ENCODE results near the gene ABCC6.
"Not testable (repeated sequence)": the region's sequence is repeated elsewhere in the genome, so short reads cannot be mapped to it uniquely, and the experiment has no call there.

Gene ABCC6

GRCh38 chr16:16181748-16182147 lies 41.5 kb downstream of the ABCC6 start:
- not testable (repeated sequence) for H3K4me3 ChIP-seq (ENCODE audit: low read length); H3K9me3 ChIP-seq (ENCODE audit: control insufficient read depth, low read length); H3K36me3 ChIP-seq (ENCODE audit: control insufficient read depth, insufficient read depth, low read length); H3K4me1 ChIP-seq (ENCODE audit: control insufficient read depth, insufficient read depth, low read length); H3K27me3 ChIP-seq (ENCODE audit: control insufficient read depth, insufficient read depth, low read length); H3K9ac ChIP-seq (ENCODE audit: low read length)

GRCh38 chr16:16178455-16179162 lies 44.7 kb downstream of the ABCC6 start:
- no peaks in the 10 kb centered on the region for H3K27me3 ChIP-seq (ENCODE audit: control insufficient read depth, insufficient read depth, low read length)
- H3K36me3 ChIP-seq (ENCODE audit: control insufficient read depth, insufficient read depth, low read length) = no peaks in the 10 kb centered on the region
- H3K4me3 ChIP-seq (ENCODE audit: low read length) = no peak overlapping the region

GRCh38 chr16:16176328-16176727 lies 47.0 kb downstream of the ABCC6 start:
- Histone ChIP-seq H3K4me3 (ENCODE audit: low read length) (no peak overlapping the region), H3K9me3 (ENCODE audit: control insufficient read depth, low read length) (no peaks in the 10 kb centered on the region), H3K4me1 (ENCODE audit: control insufficient read depth, insufficient read depth, low read length) (no peaks in the 10 kb centered on the region), H3K27me3 (ENCODE audit: control insufficient read depth, insufficient read depth, low read length) (no peaks in the 10 kb centered on the region), H3K9ac (ENCODE audit: low read length) (no peak overlapping the region), H3K36me3 (ENCODE audit: control insufficient read depth, insufficient read depth, low read length) (peaks cover 3% of the 10 kb centered on the region)

More at GRCh38 chr16:16178455-16179162, 44.7 kb downstream of the ABCC6 start:
- Histone ChIP-seq H3K9ac (ENCODE audit: low read length) (no peak overlapping the region), H3K4me1 (ENCODE audit: control insufficient read depth, insufficient read depth, low read length) (no peaks in the 10 kb centered on the region), H3K9me3 (ENCODE audit: control insufficient read depth, low read length) (no peaks in the 10 kb centered on the region)

- Histone ChIP-seq H3K27me3 (ENCODE audit: control insufficient read depth, insufficient read depth, low read length) (no peaks in the 10 kb centered on the region), H3K9me3 (ENCODE audit: control insufficient read depth, low read length) (no peaks in the 10 kb centered on the region), H3K9ac (ENCODE audit: low read length) (no peak overlapping the region), H3K36me3 (ENCODE audit: control insufficient read depth, insufficient read depth, low read length) (peaks cover 3% of the 10 kb centered on the region), H3K4me3 (ENCODE audit: low read length) (no peak overlapping the region), H3K4me1 (ENCODE audit: control insufficient read depth, insufficient read depth, low read length) (no peaks in the 10 kb centered on the region)
Measured at GRCh38 chr16:16175296-16175695, 48.0 kb downstream of the ABCC6 start.

GRCh38 chr16:16172991-16173390 lies 50.3 kb downstream of the ABCC6 start:
- Histone ChIP-seq H3K9ac (ENCODE audit: low read length) (no peak overlapping the region), H3K4me3 (ENCODE audit: low read length) (no peak overlapping the region), H3K36me3 (ENCODE audit: control insufficient read depth, insufficient read depth, low read length) (peaks cover 3% of the 10 kb centered on the region), H3K9me3 (ENCODE audit: control insufficient read depth, low read length) (no peaks in the 10 kb centered on the region), H3K4me1 (ENCODE audit: control insufficient read depth, insufficient read depth, low read length) (no peaks in the 10 kb centered on the region), H3K27me3 (ENCODE audit: control insufficient read depth, insufficient read depth, low read length) (no peaks in the 10 kb centered on the region)

GRCh38 chr16:16171332-16171919 lies 51.9 kb downstream of the ABCC6 start:
- Histone ChIP-seq H3K27me3 (ENCODE audit: control insufficient read depth, insufficient read depth, low read length) (no peaks in the 10 kb centered on the region), H3K4me1 (ENCODE audit: control insufficient read depth, insufficient read depth, low read length) (no peaks in the 10 kb centered on the region), H3K4me3 (ENCODE audit: low read length) (no peak overlapping the region), H3K9me3 (ENCODE audit: control insufficient read depth, low read length) (no peaks in the 10 kb centered on the region), H3K36me3 (ENCODE audit: control insufficient read depth, insufficient read depth, low read length) (peaks cover 3% of the 10 kb centered on the region), H3K9ac (ENCODE audit: low read length) (no peak overlapping the region)

GRCh38 chr16:16169615-16170014 lies 53.7 kb downstream of the ABCC6 start:
- no peak overlapping the region for H3K4me3 ChIP-seq (ENCODE audit: low read length)
- H3K27me3 ChIP-seq (ENCODE audit: control insufficient read depth, insufficient read depth, low read length) = no peaks in the 10 kb centered on the region
- H3K36me3 ChIP-seq (ENCODE audit: control insufficient read depth, insufficient read depth, low read length) = peaks cover 3% of the 10 kb centered on the region
- H3K9me3 ChIP-seq (ENCODE audit: control insufficient read depth, low read length) = no peaks in the 10 kb centered on the region
- H3K4me1 ChIP-seq (ENCODE audit: control insufficient read depth, insufficient read depth, low read length) = no peaks in the 10 kb centered on the region
- H3K9ac ChIP-seq (ENCODE audit: low read length) = no peak overlapping the region

GRCh38 chr16:16168431-16168830 lies 54.9 kb downstream of the ABCC6 start:
- H3K9me3 ChIP-seq (ENCODE audit: control insufficient read depth, low read length) = no peaks in the 10 kb centered on the region
- no peaks in the 10 kb centered on the region for H3K4me1 ChIP-seq (ENCODE audit: control insufficient read depth, insufficient read depth, low read length)
- H3K4me3 ChIP-seq (ENCODE audit: low read length) = no peak overlapping the region
- no peaks in the 10 kb centered on the region for H3K27me3 ChIP-seq (ENCODE audit: control insufficient read depth, insufficient read depth, low read length)
- H3K36me3 ChIP-seq (ENCODE audit: control insufficient read depth, insufficient read depth, low read length) = peaks cover 3% of the 10 kb centered on the region
- H3K9ac ChIP-seq (ENCODE audit: low read length) = no peak overlapping the region

GRCh38 chr16:16167927-16168326 lies 55.4 kb downstream of the ABCC6 start:
- no peak overlapping the region for H3K4me3 ChIP-seq (ENCODE audit: low read length)
- H3K9me3 ChIP-seq (ENCODE audit: control insufficient read depth, low read length) = no peaks in the 10 kb centered on the region
- H3K9ac ChIP-seq (ENCODE audit: low read length) = no peak overlapping the region
- H3K36me3 ChIP-seq (ENCODE audit: control insufficient read depth, insufficient read depth, low read length) = peaks cover 3% of the 10 kb centered on the region
- H3K27me3 ChIP-seq (ENCODE audit: control insufficient read depth, insufficient read depth, low read length) = no peaks in the 10 kb centered on the region
- H3K4me1 ChIP-seq (ENCODE audit: control insufficient read depth, insufficient read depth, low read length) = no peaks in the 10 kb centered on the region

GRCh38 chr16:16166949-16167348 lies 56.3 kb downstream of the ABCC6 start:
- Histone ChIP-seq H3K27me3 (ENCODE audit: control insufficient read depth, insufficient read depth, low read length) (no peaks in the 10 kb centered on the region), H3K4me3 (ENCODE audit: low read length) (no peak overlapping the region), H3K9ac (ENCODE audit: low read length) (no peak overlapping the region), H3K4me1 (ENCODE audit: control insufficient read depth, insufficient read depth, low read length) (no peaks in the 10 kb centered on the region), H3K36me3 (ENCODE audit: control insufficient read depth, insufficient read depth, low read length) (peaks cover 3% of the 10 kb centered on the region), H3K9me3 (ENCODE audit: control insufficient read depth, low read length) (no peaks in the 10 kb centered on the region)

GRCh38 chr16:16166085-16166484 lies 57.2 kb downstream of the ABCC6 start:
- H3K9ac ChIP-seq (ENCODE audit: low read length) = no peak overlapping the region
- H3K9me3 ChIP-seq (ENCODE audit: control insufficient read depth, low read length) = no peaks in the 10 kb centered on the region
- no peak overlapping the region for H3K4me3 ChIP-seq (ENCODE audit: low read length)
- H3K36me3 ChIP-seq (ENCODE audit: control insufficient read depth, insufficient read depth, low read length) = no peaks in the 10 kb centered on the region
- no peaks in the 10 kb centered on the region for H3K4me1 ChIP-seq (ENCODE audit: control insufficient read depth, insufficient read depth, low read length)
- H3K27me3 ChIP-seq (ENCODE audit: control insufficient read depth, insufficient read depth, low read length) = no peaks in the 10 kb centered on the region

GRCh38 chr16:16164243-16164642 lies 59.1 kb downstream of the ABCC6 start:
- H3K9ac ChIP-seq (ENCODE audit: low read length) = no peak overlapping the region
- H3K4me1 ChIP-seq (ENCODE audit: control insufficient read depth, insufficient read depth, low read length) = no peaks in the 10 kb centered on the region
- no peaks in the 10 kb centered on the region for H3K9me3 ChIP-seq (ENCODE audit: control insufficient read depth, low read length)
- H3K27me3 ChIP-seq (ENCODE audit: control insufficient read depth, insufficient read depth, low read length) = no peaks in the 10 kb centered on the region
- no peaks in the 10 kb centered on the region for H3K36me3 ChIP-seq (ENCODE audit: control insufficient read depth, insufficient read depth, low read length)
- no peak overlapping the region for H3K4me3 ChIP-seq (ENCODE audit: low read length)
